Measurements from ENCODE around the gene SLC6A3. TPM values are rescaled to one million over a fixed set of nuclear protein-coding genes. Genes with fewer than 3 reads are reported as not detected.
A peak's percentile ranks its signal among the peaks of the same experiment; 100 is the strongest.
"Not testable (repeated sequence)": the region's sequence is repeated elsewhere in the genome, so short reads cannot be mapped to it uniquely, and the experiment has no call there.

The SLC6A3 gene
- total RNA-seq, 1 donor from 2014 or later, result 0.10 TPM

DNA sequence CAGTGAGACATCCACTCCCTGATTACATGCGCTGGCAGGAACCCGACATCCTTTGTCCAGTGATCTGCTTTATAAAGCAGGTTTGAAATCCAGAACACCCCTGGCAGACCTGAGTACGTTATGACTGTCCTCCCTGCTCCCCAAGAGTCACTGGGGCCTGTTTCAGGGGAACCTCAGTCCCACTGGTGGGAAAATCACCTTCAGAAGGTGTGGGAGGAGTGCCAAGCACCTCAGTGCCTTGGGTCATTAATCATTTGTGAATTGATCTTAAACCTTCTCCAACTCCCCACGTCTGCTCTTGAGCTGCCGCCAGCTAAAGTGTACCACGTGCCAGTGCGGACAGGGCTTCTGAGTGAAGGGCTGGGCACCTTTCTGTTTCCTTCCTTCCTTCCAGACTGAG is 16.2 kb downstream of the SLC6A3 start:
- DNase-seq (ENCODE audit: low spot score), result no peak

DNA sequence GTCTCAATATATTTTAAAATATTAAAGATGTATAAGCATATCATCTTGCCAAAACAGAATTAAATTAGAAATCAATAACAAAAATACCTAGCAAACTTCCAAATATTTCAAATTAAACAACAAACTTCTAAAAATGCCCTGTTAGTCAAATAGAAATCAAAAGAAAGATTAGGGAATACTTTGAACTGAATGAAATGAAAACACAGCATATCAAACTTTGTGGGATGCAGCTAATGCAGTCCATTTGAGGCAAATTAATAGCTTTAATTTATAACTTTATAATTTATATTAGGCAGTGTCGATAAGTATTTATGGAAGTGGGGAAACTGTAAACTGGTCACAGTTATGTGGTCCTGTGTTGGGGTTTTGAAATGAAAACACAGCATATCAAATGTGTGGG is 17.1 kb downstream of the SLC6A3 start:
- Mint-ChIP-seq H3K27ac (ENCODE audit: unreplicated experiment) (no peak overlapping the region), H3K36me3 (ENCODE audit: low read depth, unreplicated experiment) (peaks cover 14% of the 10 kb centered on the region), H3K4me3 (ENCODE audit: unreplicated experiment) (no peak overlapping the region), H3K9me3 (ENCODE audit: unreplicated experiment) (peaks cover 10% of the 10 kb centered on the region), H3K4me1 (ENCODE audit: unreplicated experiment) (peaks cover 2% of the 10 kb centered on the region), H3K27me3 (ENCODE audit: unreplicated experiment) (peaks cover 16% of the 10 kb centered on the region)
- DNase-seq (ENCODE audit: low spot score), result no peak
- TF ChIP-seq, protein P1, sequence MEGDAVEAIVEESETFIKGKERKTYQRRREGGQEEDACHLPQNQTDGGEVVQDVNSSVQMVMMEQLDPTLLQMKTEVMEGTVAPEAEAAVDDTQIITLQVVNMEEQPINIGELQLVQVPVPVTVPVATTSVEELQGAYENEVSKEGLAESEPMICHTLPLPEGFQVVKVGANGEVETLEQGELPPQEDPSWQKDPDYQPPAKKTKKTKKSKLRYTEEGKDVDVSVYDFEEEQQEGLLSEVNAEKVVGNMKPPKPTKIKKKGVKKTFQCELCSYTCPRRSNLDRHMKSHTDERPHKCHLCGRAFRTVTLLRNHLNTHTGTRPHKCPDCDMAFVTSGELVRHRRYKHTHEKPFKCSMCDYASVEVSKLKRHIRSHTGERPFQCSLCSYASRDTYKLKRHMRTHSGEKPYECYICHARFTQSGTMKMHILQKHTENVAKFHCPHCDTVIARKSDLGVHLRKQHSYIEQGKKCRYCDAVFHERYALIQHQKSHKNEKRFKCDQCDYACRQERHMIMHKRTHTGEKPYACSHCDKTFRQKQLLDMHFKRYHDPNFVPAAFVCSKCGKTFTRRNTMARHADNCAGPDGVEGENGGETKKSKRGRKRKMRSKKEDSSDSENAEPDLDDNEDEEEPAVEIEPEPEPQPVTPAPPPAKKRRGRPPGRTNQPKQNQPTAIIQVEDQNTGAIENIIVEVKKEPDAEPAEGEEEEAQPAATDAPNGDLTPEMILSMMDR (IDR thresholded peaks at IDR 0.05; ENCODE audit: unreplicated experiment), result no peak

More for the DNA sequence above, 16.2 kb downstream of the SLC6A3 start:
- Mint-ChIP-seq H3K27me3 (ENCODE audit: unreplicated experiment) (peaks cover 22% of the 10 kb centered on the region), H3K36me3 (ENCODE audit: low read depth, unreplicated experiment) (peaks cover 20% of the 10 kb centered on the region), H3K4me1 (ENCODE audit: unreplicated experiment) (peaks cover 2% of the 10 kb centered on the region), H3K4me3 (ENCODE audit: unreplicated experiment) (peak overlapping the region; percentile 56), H3K9me3 (ENCODE audit: unreplicated experiment) (peaks cover 10% of the 10 kb centered on the region), H3K27ac (ENCODE audit: unreplicated experiment) (no peak overlapping the region)
- TF ChIP-seq, protein P1 (IDR thresholded peaks at IDR 0.05; ENCODE audit: unreplicated experiment), result no peak

GRCh38 chr5:1424716-1425115 is 20.5 kb downstream of the SLC6A3 start:
- Mint-ChIP-seq H3K4me3 (ENCODE audit: unreplicated experiment) (no peak overlapping the region), H3K27me3 (ENCODE audit: unreplicated experiment) (peaks cover 27% of the 10 kb centered on the region), H3K27ac (ENCODE audit: unreplicated experiment) (no peak overlapping the region), H3K36me3 (ENCODE audit: low read depth, unreplicated experiment) (peaks cover 7% of the 10 kb centered on the region), H3K4me1 (ENCODE audit: unreplicated experiment) (peaks cover 2% of the 10 kb centered on the region), H3K9me3 (ENCODE audit: unreplicated experiment) (peaks cover 5% of the 10 kb centered on the region)
- DNase-seq (ENCODE audit: low spot score), result no peak
- TF ChIP-seq, protein P1 (IDR thresholded peaks at IDR 0.05; ENCODE audit: unreplicated experiment), result no peak

DNA sequence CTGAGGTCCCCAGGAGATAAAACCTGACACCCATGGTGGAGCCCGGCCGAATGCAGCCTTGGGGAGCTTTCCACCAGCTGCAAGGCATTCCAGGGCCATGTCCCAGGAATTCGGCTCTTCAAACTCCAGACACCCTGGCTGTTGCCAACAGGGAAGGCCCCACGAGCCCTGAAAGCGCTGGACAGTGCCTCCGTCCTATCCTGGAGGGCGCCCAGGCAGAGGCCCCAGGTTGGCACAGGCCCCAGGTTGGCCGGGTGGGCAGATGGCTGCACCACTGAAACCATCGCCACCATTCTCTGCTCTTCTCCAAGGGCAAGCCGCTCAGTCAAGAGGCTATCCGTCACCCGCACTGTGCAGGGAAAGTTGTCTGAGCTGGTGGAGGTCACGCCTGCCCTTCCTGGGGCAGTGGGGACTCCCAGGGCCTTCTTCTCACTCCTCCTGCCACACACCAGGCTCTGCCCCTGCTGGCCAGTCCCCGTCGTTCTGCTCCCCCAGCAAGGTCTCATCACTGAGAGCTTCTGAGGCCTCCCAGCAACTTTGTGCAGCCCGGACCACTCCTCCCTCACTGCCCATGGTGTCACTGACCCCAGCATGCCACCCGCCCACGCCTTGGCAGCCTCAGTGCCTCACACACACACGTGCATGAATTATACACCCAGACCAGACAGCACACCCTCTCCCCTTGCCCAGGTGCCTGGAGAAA is 21.2 kb downstream of the SLC6A3 start:
- no peak for DNase-seq (ENCODE audit: low spot score)
- Mint-ChIP-seq H3K36me3 (ENCODE audit: low read depth, unreplicated experiment) (peaks cover 3% of the 10 kb centered on the region), H3K27ac (ENCODE audit: unreplicated experiment) (peak overlapping the region; percentile 61), H3K4me1 (ENCODE audit: unreplicated experiment) (peaks cover 2% of the 10 kb centered on the region), H3K27me3 (ENCODE audit: unreplicated experiment) (peaks cover 23% of the 10 kb centered on the region), H3K4me3 (ENCODE audit: unreplicated experiment) (no peak overlapping the region), H3K9me3 (ENCODE audit: unreplicated experiment) (peaks cover 6% of the 10 kb centered on the region)
- TF ChIP-seq, protein P1 (IDR thresholded peaks at IDR 0.05; ENCODE audit: unreplicated experiment), result no peak

GRCh38 chr5:1422522-1422921 is 22.7 kb downstream of the SLC6A3 start:
- H3K9me3 Mint-ChIP-seq (ENCODE audit: unreplicated experiment), result peaks cover 12% of the 10 kb centered on the region
- DNase-seq (ENCODE audit: low spot score); H3K36me3 Mint-ChIP-seq (ENCODE audit: low read depth, unreplicated experiment); H3K4me1 Mint-ChIP-seq (ENCODE audit: unreplicated experiment); H3K27ac Mint-ChIP-seq (ENCODE audit: unreplicated experiment); H3K4me3 Mint-ChIP-seq (ENCODE audit: unreplicated experiment): not testable (repeated sequence)
- H3K27me3 Mint-ChIP-seq (ENCODE audit: unreplicated experiment), result peaks cover 32% of the 10 kb centered on the region

Data from endothelial cell (in vitro differentiated cells).